GM18519 (cell line): Measurements from ENCODE around the gene TUBA8.
"Not testable (repeated sequence)": the region's sequence is repeated elsewhere in the genome, so short reads cannot be mapped to it uniquely, and the experiment has no call there.

Experiments used
- ATAC-seq: cut with Tn5 transposase; IDR thresholded peaks from one replicate; pipeline ENCODE4 v1.9.1; 2021; ENCODE audit warnings: mild to moderate bottlenecking, moderate library complexity; ENCODE audit not compliant: unreplicated experiment, low FRiP score

Gene TUBA8

DNA sequence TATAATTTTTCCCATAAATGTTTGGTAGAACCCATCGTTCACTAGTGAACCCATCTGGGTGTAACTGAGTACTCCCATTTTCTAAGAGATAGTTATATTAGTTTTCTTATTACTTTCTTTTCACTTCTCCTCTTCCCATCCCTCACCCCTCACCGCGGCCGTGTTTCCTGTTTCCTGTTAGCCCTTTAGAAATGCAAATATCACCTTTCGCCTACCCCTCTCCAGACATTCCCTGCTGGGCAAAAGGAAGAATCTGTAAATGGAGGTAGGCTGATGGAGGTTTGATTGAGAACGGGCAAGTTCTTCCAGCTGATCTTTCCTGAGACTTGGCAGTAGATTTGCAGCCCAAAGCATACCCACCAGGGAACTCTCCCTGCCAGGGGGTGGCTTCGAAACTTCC is 54.7 kb downstream of the TUBA8 start:
- not testable (repeated sequence) for ATAC-seq

DNA sequence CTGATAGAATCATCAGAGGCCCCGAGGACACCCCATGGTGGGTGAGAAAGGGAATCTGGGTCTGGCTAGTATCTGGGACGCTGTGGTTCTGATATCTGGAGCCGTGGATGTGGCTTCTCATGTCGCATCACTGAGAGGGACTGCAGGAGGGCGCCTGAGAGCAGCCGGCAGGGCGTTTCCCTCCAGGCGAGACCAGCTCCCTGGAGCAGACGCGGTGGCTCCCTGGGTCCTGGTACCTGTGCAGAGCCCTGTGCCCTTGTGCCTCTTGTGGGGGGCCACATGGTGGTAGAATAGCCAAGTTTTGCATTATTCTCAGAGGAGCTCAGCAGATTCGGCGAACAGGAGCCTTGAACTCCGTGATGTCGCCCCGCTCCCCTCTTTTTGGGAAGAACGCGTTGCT is 59.7 kb downstream of the TUBA8 start:
- ATAC-seq = not testable (repeated sequence)

DNA sequence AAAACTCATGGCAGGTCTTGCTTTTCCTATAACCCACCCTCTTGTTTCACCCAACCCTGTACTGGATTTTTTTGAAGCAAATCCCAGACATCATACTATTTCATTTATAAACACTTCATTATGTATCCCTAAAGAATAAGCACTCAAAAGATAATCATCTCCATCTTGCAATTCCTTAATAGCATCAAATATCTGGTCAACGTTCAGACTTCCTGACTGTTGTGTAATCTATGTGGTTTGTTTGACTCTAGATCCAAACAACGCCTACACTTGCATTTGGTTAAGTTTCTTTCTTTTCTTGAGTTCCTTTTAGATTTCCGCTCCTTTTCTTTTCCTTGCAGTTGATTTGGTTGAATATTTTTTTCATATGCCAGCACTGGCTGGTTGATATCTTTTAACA is 61.6 kb downstream of the TUBA8 start:
- not testable (repeated sequence) for ATAC-seq

DNA sequence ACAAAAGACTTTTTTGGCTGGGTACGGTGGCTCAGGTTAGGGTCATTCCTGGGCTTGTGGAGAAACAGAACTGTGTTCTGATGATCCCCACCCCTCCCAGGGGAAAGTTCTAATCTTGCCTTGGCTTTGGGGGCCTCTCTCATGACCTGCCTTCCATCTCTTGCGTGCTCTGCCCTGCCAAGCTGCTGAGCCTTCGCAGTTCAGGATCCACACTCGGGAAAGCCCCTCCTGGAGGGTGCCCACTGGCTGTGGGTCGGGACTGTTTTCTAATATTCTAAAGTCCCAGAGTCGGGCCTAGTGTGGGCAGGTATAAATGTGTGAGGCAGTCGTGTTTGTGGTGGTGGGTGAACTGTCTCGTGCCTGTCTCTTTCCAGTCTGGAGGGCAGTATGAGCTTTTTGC is 62.2 kb downstream of the TUBA8 start:
- ATAC-seq = not testable (repeated sequence)

DNA sequence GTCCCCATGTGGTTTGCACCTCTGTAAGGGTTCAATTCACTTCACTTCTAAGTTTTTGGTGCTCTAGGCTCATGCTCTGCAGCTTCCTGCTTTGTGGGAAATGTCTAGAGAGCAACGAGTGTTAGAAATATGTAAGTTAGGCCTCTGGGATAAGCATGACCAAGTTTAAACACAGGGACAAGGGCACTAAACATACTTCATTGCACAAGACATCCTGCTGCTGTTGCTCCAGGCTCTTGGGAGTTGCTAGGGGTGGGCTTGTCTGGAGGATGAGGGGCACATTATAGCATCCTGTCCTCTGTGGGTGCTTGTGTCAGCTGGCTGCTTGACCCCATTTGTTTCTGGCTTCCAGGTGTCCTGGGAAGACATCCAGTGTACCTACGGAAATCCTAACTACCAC is 62.8 kb downstream of the TUBA8 start:
- ATAC-seq = not testable (repeated sequence)
